ENCODE data around the gene SCARF1. TPM values are rescaled to one million over a fixed set of nuclear protein-coding genes. Genes with fewer than 3 reads are reported as not detected.

SCARF1 gene
- polyA plus RNA-seq, 1 donor from 2014 or later: 3.0 TPM

- H3K4me2 ChIP-seq (ENCODE audit: low read length): no peak overlapping the region
- H3K79me2 ChIP-seq (replicated peaks; ENCODE audit: insufficient read depth, low read length): no peaks in the 10 kb centered on the region
- H3K9me2 ChIP-seq (ENCODE audit: insufficient read depth, low read length): no peaks in the 10 kb centered on the region
- H3K4me3 ChIP-seq (ENCODE audit: low read length): no peak overlapping the region
- no peaks in the 10 kb centered on the region for H3K36me3 ChIP-seq (ENCODE audit: insufficient read depth, low read length)
- H3K27ac ChIP-seq (ENCODE audit: low read length): no peak overlapping the region
- TF ChIP-seq, protein P1, sequence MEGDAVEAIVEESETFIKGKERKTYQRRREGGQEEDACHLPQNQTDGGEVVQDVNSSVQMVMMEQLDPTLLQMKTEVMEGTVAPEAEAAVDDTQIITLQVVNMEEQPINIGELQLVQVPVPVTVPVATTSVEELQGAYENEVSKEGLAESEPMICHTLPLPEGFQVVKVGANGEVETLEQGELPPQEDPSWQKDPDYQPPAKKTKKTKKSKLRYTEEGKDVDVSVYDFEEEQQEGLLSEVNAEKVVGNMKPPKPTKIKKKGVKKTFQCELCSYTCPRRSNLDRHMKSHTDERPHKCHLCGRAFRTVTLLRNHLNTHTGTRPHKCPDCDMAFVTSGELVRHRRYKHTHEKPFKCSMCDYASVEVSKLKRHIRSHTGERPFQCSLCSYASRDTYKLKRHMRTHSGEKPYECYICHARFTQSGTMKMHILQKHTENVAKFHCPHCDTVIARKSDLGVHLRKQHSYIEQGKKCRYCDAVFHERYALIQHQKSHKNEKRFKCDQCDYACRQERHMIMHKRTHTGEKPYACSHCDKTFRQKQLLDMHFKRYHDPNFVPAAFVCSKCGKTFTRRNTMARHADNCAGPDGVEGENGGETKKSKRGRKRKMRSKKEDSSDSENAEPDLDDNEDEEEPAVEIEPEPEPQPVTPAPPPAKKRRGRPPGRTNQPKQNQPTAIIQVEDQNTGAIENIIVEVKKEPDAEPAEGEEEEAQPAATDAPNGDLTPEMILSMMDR (IDR thresholded peaks at IDR 0.05; ENCODE audit: poor library complexity, severe bottlenecking): peak; percentile 46
- peak; percentile 35 for TF ChIP-seq MXI1 (conservative IDR thresholded peaks at IDR 0.05; ENCODE audit: poor library complexity, severe bottlenecking)
- no peak for TF ChIP-seq RAD21 (conservative IDR thresholded peaks at IDR 0.05)
- no peaks in the 10 kb centered on the region for H4K20me1 ChIP-seq (ENCODE audit: insufficient read depth)
- H3K9ac ChIP-seq (ENCODE audit: low read length): no peak overlapping the region
- no peaks in the 10 kb centered on the region for H3K9me3 ChIP-seq (ENCODE audit: low read length)
- no peak overlapping the region for H2AFZ ChIP-seq (ENCODE audit: low read depth, low read length)
- peaks cover 11% of the 10 kb centered on the region for H3K27me3 ChIP-seq (ENCODE audit: insufficient read depth, low read depth, low read length)
- no peaks in the 10 kb centered on the region for H3F3A ChIP-seq (ENCODE audit: insufficient read depth, low read length, poor library complexity, severe bottlenecking)
These were observed 2.1 kb downstream of the SCARF1 start for GRCh38 chr17:1643293-1643998.

DNA sequence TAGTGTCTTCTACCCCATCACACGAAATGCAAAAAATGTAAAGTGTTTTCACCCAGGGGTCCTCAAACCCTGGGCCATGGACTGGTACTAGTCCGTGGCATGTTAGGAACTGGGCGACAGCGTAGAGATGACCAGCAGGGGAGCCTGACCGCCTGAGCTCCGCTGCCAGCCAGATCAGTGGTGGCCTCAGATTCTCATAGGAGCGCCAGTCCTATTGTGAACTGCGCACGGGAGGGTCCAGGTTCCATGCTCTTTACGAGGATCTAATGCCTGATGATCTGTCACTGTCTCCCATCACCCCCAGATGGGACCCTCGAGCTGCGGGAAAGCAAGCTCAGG is 4.5 kb downstream of the SCARF1 start:
- no peaks in the 10 kb centered on the region for H4K20me1 ChIP-seq (ENCODE audit: insufficient read depth)
- no peak overlapping the region for H3K9ac ChIP-seq (ENCODE audit: low read length)
- no peak overlapping the region for H3K4me3 ChIP-seq (ENCODE audit: low read length)
- no peak overlapping the region for H2AFZ ChIP-seq (ENCODE audit: low read depth, low read length)
- no peak overlapping the region for H3K27ac ChIP-seq (ENCODE audit: low read length)
- TF ChIP-seq REST (IDR thresholded peaks at IDR 0.05; ENCODE audit: borderline replicate concordance) (no peak), EP300 (conservative IDR thresholded peaks at IDR 0.05; ENCODE audit: poor library complexity, severe bottlenecking) (no peak), MXI1 (conservative IDR thresholded peaks at IDR 0.05; ENCODE audit: poor library complexity, severe bottlenecking) (no peak), POLR2AphosphoS5 (IDR thresholded peaks at IDR 0.05) (no peak), RAD21 (conservative IDR thresholded peaks at IDR 0.05) (no peak), SMC3 (conservative IDR thresholded peaks at IDR 0.05; ENCODE audit: poor library complexity) (no peak), TAF1 (IDR thresholded peaks at IDR 0.05; ENCODE audit: low read depth) (no peak), EZH2 (IDR thresholded peaks at IDR 0.05; ENCODE audit: borderline replicate concordance, insufficient read depth, low read length, poor library complexity, severe bottlenecking) (no peak)
- TF ChIP-seq, protein P1 (IDR thresholded peaks at IDR 0.05; ENCODE audit: poor library complexity, severe bottlenecking): no peak
- H3F3A ChIP-seq (ENCODE audit: insufficient read depth, low read length, poor library complexity, severe bottlenecking): no peaks in the 10 kb centered on the region
- no peaks in the 10 kb centered on the region for H3K9me3 ChIP-seq (ENCODE audit: low read length)
- H3K9me2 ChIP-seq (ENCODE audit: insufficient read depth, low read length): no peaks in the 10 kb centered on the region
- no peaks in the 10 kb centered on the region for H3K79me2 ChIP-seq (replicated peaks; ENCODE audit: insufficient read depth, low read length)
- peaks cover 11% of the 10 kb centered on the region for H3K27me3 ChIP-seq (ENCODE audit: insufficient read depth, low read depth, low read length)
- no peak overlapping the region for H3K4me2 ChIP-seq (ENCODE audit: low read length)
- H3K36me3 ChIP-seq (ENCODE audit: insufficient read depth, low read length): no peaks in the 10 kb centered on the region

Data from neural cell (in vitro differentiated cells).